GM19238 (cell line): ENCODE data around the gene RMI1.

ENCODE experiments used
- DNase-seq: peaks from one replicate; pipeline ENCODE4 v3.0.0; 2011; ENCODE audit warnings: low spot score; ENCODE audit not compliant: insufficient read length

The RMI1 gene

GRCh38 chr9:83967073-83967472 lies 13.5 kb upstream of the RMI1 start:
- DNase-seq: no peak

- DNase-seq: no peak
These were observed 11.0 kb upstream of the RMI1 start for GRCh38 chr9:83969602-83970001.

- no peak for DNase-seq
These were observed 9.1 kb upstream of the RMI1 start for GRCh38 chr9:83971485-83971884.

GRCh38 chr9:83972286-83972685 lies 8.3 kb upstream of the RMI1 start:
- no peak for DNase-seq

GRCh38 chr9:83975300-83975699 lies 5.3 kb upstream of the RMI1 start:
- no peak for DNase-seq

- no peak for DNase-seq
These were observed 4.2 kb upstream of the RMI1 start for GRCh38 chr9:83976372-83976771.

GRCh38 chr9:83977196-83977595 lies 3.4 kb upstream of the RMI1 start:
- no peak for DNase-seq

- DNase-seq: peak; percentile 41
These were observed 1.4 kb upstream of the RMI1 start for GRCh38 chr9:83978992-83979811.

- peak; percentile 91 for DNase-seq
These were observed 702 bp upstream of the RMI1 start, which contains the start of gene HNRNPK for GRCh38 chr9:83979812-83980394. TSS of gene HNRNPK (minus strand) at chr9:83980215. CDS start at chr9:83978252, 1,963 bp downstream.

- no peak for DNase-seq
These were observed 694 bp downstream of the RMI1 start for GRCh38 chr9:83981126-83981871.

- DNase-seq: no peak
These were observed 5.6 kb downstream of the RMI1 start for GRCh38 chr9:83986195-83986594.

- DNase-seq: no peak
These were observed 6.3 kb downstream of the RMI1 start for GRCh38 chr9:83986765-83987401.

- no peak for DNase-seq
These were observed 6.8 kb downstream of the RMI1 start for GRCh38 chr9:83987402-83987791.

- DNase-seq: no peak
These were observed 7.8 kb downstream of the RMI1 start for GRCh38 chr9:83988411-83988810.

GRCh38 chr9:83991355-83991754 lies 10.8 kb downstream of the RMI1 start:
- DNase-seq: no peak

GRCh38 chr9:83992407-83992806 lies 11.8 kb downstream of the RMI1 start:
- DNase-seq: no peak

- DNase-seq: no peak
These were observed 12.3 kb downstream of the RMI1 start for GRCh38 chr9:83992901-83993300.

GRCh38 chr9:83996126-83996525 lies 15.5 kb downstream of the RMI1 start:
- DNase-seq: no peak

GRCh38 chr9:83999141-83999918 lies 18.7 kb downstream of the RMI1 start:
- no peak for DNase-seq

GRCh38 chr9:84000186-84000585 lies 19.6 kb downstream of the RMI1 start:
- no peak for DNase-seq

GRCh38 chr9:84001621-84002020 lies 21.0 kb downstream of the RMI1 start:
- no peak for DNase-seq
